Heart right ventricle (tissue), 16 donors: ENCODE results near the gene MRS2. TPM values are rescaled to one million over a fixed set of nuclear protein-coding genes. Genes with fewer than 3 reads are reported as not detected.

Source experiments
- ATAC-seq, 8 donors: fragments of 200-7000 bp; cut with Tn5 transposase; one replicate each; pipeline ENCODE4 v1.9.1; 2020; ENCODE audit warnings: mild to moderate bottlenecking in 8 of 8, moderate library complexity in 8 of 8, moderate number of reproducible peaks in 1 of 8
- DNase-seq, 2 donors: peaks; one replicate each; pipeline ENCODE4 v3.0.0-alpha.2; 2020
- H3K27ac ChIP-seq, 10 donors: fragments of 200-600 bp; sonication (generic) in 2 of 10; one replicate each; pipeline versions ENCODE4 v1.5.0 to v1.8.0; 2020 to 2022; ENCODE audit warnings: mild to moderate bottlenecking in 3 of 10
- H3K27me3 ChIP-seq, 7 donors: fragments of 200-600 bp; one replicate each; pipeline ENCODE4 v1.8.0; 2021 to 2022; ENCODE audit warnings: mild to moderate bottlenecking in 2 of 7
- H3K36me3 ChIP-seq, 9 donors: fragments of 200-600 bp; sonication (generic) in 1 of 9; one replicate each; pipeline versions ENCODE4 v1.5.0 to v1.8.0; 2020 to 2022; ENCODE audit warnings: mild to moderate bottlenecking in 2 of 9
- H3K4me1 ChIP-seq, 9 donors: fragments of 200-600 bp; sonication (generic) in 1 of 9; one replicate each; pipeline versions ENCODE4 v1.5.0 to v1.8.0; 2020 to 2022; ENCODE audit warnings: mild to moderate bottlenecking in 4 of 9
- H3K4me3 ChIP-seq, 10 donors: fragments of 200-600 bp; sonication (generic) in 2 of 10; one replicate each; pipeline versions ENCODE4 v1.5.0 to v1.8.0; 2020 to 2022; ENCODE audit warnings: mild to moderate bottlenecking in 7 of 10, moderate library complexity in 2 of 10
- H3K9me3 ChIP-seq, 11 donors: fragments of 200-600 bp in 10 of 11; sonication (generic) in 2 of 11; one replicate each; pipeline versions ENCODE4 v1.5.0 to v1.8.0; 2013 to 2022; ENCODE audit warnings: mild to moderate bottlenecking in 2 of 11, control low read depth in 1 of 11, moderate library complexity in 1 of 11
- CTCF ChIP-seq, 9 donors: fragments of 200-600 bp; sonication (generic) in 2 of 9; IDR thresholded peaks; one replicate each; pipeline versions ENCODE4 v1.5.0 to v1.8.0; 2021 to 2022; ENCODE audit warnings: antibody characterized with exemption in 9 of 9, mild to moderate bottlenecking in 5 of 9, moderate library complexity in 1 of 9
- WGBS, 2 donors: extraction: QIAGEN DNeasy Blood & Tissue Kit; methylation state at CpG; one replicate each; pipeline ENCODE4 v1.1.7; 2013; ENCODE audit warnings: inconsistent platforms in 1 of 2; 5-methylcytosine and 5-hydroxymethylcytosine counted together
- intact Hi-C, 10 donors: fragments of 100-400 bp; cut with DNase I; formaldehyde crosslinking; loops; one replicate each; pipeline versions ENCODE4 v1.11.1 to v1.14.2; 2022
- polyA plus RNA-seq, 2 donors: library from polyadenylated mRNA; stranded (reverse); fragments of 200-250 nt; gene quantifications; one replicate each; pipeline ENCODE4 v1.2.3, GENCODE V29; 2013
- total RNA-seq, 10 donors: library from RNA; stranded (reverse); fragmentation: NEBNext Ultra II Directional in 3 of 10; extraction: Animal tissue kit (Norgen Biotek cat#: 25700) in 3 of 10; gene quantifications; one replicate each; pipeline versions ENCODE4 v1.2.1 to v1.2.4, GENCODE V29; 2021 to 2023
- donor health status: Arrhythmogenic right ventricular cardiomyopathy.
- donor health status: ischemic (EF 13 %, LVEDD 7.1; RV severe dilation, severe dysfunction).
- donor health status: healthy with polysubstance abuse.
- donor health status: DM: no; HTN: yes; CAD: no.
- donor health status: DM: no; HTN: no; CAD: no.
- donor health status: ischemic (EF 25% LVEDD 6.9; RV normal size, moderate dysfunction).
- donor health status: ischemic (EF 25% LVEDD 5.7; RV mildly dilated, moderate dysfunction).
- donor health status: healthy.
- donor health status: DM: yes; HTN: yes; CAD: no.
- donor health status: Ischemic cardiomyopathy.
- donor health status: ischemic (EF 35%, LVEDD 5.7; RV mildly dilated, moderate dysfunction).
- donor health status: nonischemic (EF 11% LVEDD 7.7; RV severe dilation, severe dysfunction).
- donor health status: DM: yes; HTN: yes; CAD: no.
- donor health status: PGD.
- donor health status: ischemic (EF 29% LVEDD 5.4; RV normal size, mild dysfunction).
- donor health status: nonischemic (EF 23%, LVEDD 6.1; RV moderate dilation, normal function).

Gene MRS2
- total and polyA plus RNA-seq, 12 donors = 18.5 to 68.6 (median 48.5) TPM

GRCh38 chr6:24451581-24452388, 49.0 kb downstream of the MRS2 start:
- Histone ChIP-seq H3K9me3 (no peaks in the 10 kb centered on the region), H3K27me3 (no peaks in the 10 kb centered on the region), H3K4me1 (no peaks in the 10 kb centered on the region), H3K4me3 (no peak overlapping the region), H3K36me3 (no peaks in the 10 kb centered on the region), H3K27ac (no peak overlapping the region)
- DNase-seq (no peak), ATAC-seq (peak in 1 of 8 donors; percentile 13)
- intact Hi-C loops = no loop called here
- 62 to 67% methylated on average over 13 of the region's 13 CpGs for WGBS, 2 donors
- no peak for TF ChIP-seq CTCF (IDR thresholded peaks at IDR 0.05)

GRCh38 chr6:24453921-24454320, 51.2 kb downstream of the MRS2 start:
- no peak for TF ChIP-seq CTCF (IDR thresholded peaks at IDR 0.05)
- no peak for DNase-seq
- no peak overlapping the region for H3K4me3 ChIP-seq
- H3K27me3 ChIP-seq = no peaks in the 10 kb centered on the region
- intact Hi-C loops = no loop called here
- no peaks in the 10 kb centered on the region for H3K36me3 ChIP-seq
- 94 to 95% methylated on average over 10 of the region's 10 CpGs for WGBS, 2 donors
- H3K27ac ChIP-seq = no peak overlapping the region
- H3K9me3 ChIP-seq = no peaks in the 10 kb centered on the region
- H3K4me1 ChIP-seq = no peaks in the 10 kb centered on the region
- no peak for ATAC-seq

- intact Hi-C loops = no loop called here
- Histone ChIP-seq H3K4me1 (no peaks in the 10 kb centered on the region), H3K27me3 (no peaks in the 10 kb centered on the region), H3K36me3 (no peaks in the 10 kb centered on the region), H3K9me3 (no peaks in the 10 kb centered on the region), H3K4me3 (no peak overlapping the region), H3K27ac (no peak overlapping the region)
- no peak for DNase-seq
- no peak for TF ChIP-seq CTCF (IDR thresholded peaks at IDR 0.05)
- WGBS, 2 donors = 88 to 93% methylated on average over 5 of the region's 5 CpGs
- ATAC-seq = no peak
These were observed 51.7 kb downstream of the MRS2 start for GRCh38 chr6:24454452-24454851.

GRCh38 chr6:24455061-24455460, 52.3 kb downstream of the MRS2 start:
- Histone ChIP-seq H3K9me3 (no peaks in the 10 kb centered on the region), H3K4me3 (no peak overlapping the region), H3K27me3 (no peaks in the 10 kb centered on the region), H3K27ac (no peak overlapping the region), H3K4me1 (no peaks in the 10 kb centered on the region), H3K36me3 (no peaks in the 10 kb centered on the region)
- WGBS, 2 donors = 88 to 89% methylated on average over 4 of the region's 4 CpGs
- ATAC-seq (no peak), DNase-seq (no peak)
- TF ChIP-seq CTCF (IDR thresholded peaks at IDR 0.05) = no peak
- intact Hi-C loops = no loop called here
